HUDEP-2 (cell line): ENCODE data around the gene TANK.
"Not testable (repeated sequence)": the region's sequence is repeated elsewhere in the genome, so short reads cannot be mapped to it uniquely, and the experiment has no call there.

Experiments used
- DNase-seq, 76 experiments: peaks; one replicate each; lab custom pipeline; 2025; ENCODE audit not compliant: unreplicated experiment in 76 of 76; lab: John Stamatoyannopoulos, UW

Gene TANK

GRCh38 chr2:161165811-161166210, 5.6 kb downstream of the TANK start:
- DNase-seq, result no peak

- DNase-seq, result no peak
Observed at GRCh38 chr2:161166538-161167409, 6.5 kb downstream of the TANK start.

DNA sequence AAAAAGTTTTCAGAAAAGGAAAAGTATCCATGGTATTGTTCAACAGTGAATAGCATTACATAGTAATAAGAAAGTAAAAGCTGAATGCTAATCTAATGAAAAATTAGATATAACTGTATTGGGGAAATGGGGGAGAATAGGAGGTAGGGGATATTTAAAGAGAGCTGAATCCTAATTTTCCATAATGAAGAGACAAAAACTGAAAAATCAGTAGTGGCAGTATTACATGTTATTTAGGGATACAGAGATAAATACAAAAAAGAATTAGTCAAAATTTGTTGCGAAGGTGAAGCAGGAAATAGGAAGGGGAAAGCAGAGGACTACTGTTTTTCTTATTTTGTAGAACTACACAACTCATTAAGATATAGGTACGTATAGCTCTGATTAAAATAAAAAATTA, 9.1 kb downstream of the TANK start:
- DNase-seq, result no peak

GRCh38 chr2:161170377-161170776, 10.1 kb downstream of the TANK start:
- no peak for DNase-seq

GRCh38 chr2:161170958-161171932, 11.0 kb downstream of the TANK start:
- DNase-seq, result no peak

DNA sequence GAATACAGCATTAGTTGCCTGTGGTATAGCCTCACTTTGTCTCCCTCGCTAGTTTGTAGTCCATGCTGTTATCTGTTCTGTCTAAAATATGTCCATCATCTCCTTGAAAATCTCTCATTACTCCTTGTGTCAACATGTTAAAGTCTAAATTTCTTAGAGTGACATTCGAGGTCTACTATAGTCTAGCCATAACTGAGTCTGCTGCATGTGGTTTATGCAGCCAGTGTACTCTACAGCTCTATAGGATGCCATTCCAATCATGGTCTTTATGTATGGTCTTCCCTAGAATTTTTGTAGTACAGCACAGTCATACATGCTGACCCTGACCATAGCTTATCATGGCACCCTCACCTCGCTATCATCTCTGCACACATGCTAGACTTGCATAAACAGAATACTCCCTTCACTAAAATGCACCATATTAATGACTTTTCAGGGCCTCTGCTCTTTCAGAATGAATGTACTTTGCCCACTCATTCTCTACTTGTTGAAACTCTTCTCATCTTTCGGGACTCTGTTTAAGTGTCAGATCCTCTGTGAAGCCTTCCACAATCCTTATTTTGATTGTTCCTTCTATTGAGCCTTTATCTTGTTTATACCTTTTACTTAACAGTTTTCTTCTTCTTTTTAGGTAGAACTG, 12.8 kb downstream of the TANK start:
- peak in 53 of 76 experiments; percentile 0 to 65 (median 17) for DNase-seq

GRCh38 chr2:161173541-161174194, 13.4 kb downstream of the TANK start:
- DNase-seq, result no peak

- no peak for DNase-seq
Observed at GRCh38 chr2:161177969-161178368, 17.7 kb downstream of the TANK start.

DNA sequence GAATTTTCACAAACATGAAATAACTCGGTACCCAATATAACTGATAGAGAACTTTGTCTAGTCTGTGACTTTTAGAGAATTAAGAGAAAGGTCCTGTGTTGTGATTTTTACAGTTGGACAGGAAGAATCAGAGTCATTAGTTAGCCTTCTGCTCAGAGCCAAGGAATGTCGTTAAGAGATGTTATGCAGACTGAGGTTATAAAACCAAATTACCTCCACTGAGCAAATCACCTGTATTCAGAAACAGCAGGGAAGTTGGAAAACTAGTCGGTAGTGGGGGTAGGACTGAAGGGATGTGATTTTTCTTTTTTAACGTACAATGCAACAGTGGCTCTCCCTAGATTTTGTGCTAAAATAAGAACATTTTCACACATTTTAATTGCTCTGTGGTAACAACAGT, 18.5 kb downstream of the TANK start:
- DNase-seq, result no peak

DNA sequence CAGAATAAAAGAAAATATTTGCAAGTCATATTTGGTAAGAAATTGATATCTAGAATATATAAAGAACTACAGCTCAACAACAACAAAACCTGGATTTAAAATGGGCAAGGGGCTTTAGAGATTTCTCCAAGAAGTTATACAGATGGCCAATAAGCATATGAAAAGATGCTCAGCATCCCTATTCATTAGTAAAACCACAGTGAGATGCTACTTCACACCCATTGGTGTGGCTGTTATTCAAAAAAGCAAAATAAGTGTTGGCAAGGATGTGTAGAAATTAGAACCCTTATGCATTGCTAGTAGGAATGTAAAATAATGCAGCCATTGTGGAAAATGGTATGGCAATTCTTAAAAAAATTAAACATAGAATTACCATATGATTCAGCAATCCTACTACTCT, 29.8 kb downstream of the TANK start:
- no peak for DNase-seq

DNA sequence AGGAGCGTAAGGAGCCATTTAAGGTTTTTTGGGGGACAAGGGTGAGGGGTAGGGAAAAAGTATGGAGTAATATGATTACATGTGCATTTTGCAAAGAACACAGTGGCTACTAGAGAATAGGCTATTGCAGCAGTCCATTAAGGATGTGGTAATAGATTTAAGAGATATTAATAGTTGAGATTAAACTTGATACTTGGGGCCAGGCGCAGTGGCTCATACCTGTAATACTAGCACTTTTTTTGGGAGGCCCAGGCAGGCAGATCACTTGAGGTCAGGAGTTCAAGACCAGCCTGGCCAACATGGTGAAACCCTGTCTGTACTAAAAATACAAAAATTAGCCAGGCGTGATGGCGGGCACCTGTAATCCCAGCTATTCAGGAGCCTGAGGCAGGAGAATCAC, 35.4 kb downstream of the TANK start:
- DNase-seq, result not testable (repeated sequence)

- DNase-seq, result no peak
Observed at GRCh38 chr2:161199912-161200701, 39.9 kb downstream of the TANK start.

DNA sequence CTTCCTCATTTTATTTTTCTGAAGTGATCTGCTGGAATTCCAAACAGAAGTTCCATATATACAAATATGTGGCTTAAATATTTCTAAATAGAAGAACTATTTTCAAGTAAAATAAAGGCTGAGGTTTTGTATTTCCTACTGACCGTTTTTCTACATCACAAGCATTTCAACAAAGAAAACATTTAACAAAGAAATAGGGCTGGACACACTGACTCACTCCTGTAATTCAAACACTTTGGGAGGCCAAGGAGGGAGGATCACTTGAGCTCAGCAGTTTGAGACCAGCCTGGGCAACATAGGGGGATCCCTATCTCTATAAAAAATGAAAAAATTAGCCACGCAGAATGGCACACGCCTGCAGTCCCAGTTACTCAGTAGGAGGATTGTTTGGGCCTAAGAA, 44.6 kb downstream of the TANK start:
- DNase-seq, result no peak

DNA sequence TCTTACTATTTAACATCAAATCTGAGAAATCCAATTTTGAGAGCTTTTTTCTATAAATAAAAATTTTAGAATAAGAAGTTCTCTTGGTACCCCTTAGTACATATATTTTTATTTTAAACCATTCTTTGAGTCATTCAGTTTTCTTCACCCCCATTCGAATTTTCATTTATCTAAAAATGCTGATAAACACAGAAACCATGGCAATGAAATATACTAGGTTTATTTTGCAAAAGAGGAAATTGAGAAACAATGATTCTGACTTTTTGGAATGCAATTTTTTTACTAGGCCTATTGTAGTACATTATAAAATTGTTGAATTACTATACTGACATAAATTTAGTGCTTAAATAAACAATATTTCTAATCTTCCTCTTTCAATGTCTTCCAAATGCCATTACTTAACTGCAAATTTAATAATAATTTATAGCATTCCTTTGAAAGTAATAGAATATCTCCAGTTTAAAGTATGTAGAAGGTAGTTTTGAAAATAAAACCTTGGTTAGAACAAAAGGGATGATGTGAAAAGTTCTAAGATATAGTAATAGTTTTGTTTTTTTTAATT, 46.3 kb downstream of the TANK start:
- DNase-seq, result no peak

DNA sequence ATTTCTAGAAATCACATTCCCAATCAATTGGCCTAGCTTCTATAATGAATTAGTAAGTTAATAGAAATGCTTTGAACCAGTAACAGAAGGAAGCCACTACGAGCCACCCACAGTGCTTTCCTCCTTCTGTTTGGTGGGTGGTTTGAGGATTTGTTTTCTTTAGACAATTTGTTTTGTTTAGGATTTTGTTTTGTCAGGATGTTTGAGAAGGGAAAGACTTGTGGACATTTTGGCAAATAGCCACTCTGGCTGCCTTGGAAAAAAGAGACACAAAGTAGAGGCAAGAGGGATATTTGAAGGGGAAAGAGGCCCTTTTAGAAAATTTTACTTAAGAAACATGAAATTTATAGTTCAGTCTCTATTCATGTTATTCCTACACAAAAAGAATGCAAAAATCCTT, 47.7 kb downstream of the TANK start:
- DNase-seq, result no peak

- peak in 35 of 76 experiments; percentile 1 to 54 (median 16) for DNase-seq
Observed at GRCh38 chr2:161208527-161209139, 48.4 kb downstream of the TANK start.

DNA sequence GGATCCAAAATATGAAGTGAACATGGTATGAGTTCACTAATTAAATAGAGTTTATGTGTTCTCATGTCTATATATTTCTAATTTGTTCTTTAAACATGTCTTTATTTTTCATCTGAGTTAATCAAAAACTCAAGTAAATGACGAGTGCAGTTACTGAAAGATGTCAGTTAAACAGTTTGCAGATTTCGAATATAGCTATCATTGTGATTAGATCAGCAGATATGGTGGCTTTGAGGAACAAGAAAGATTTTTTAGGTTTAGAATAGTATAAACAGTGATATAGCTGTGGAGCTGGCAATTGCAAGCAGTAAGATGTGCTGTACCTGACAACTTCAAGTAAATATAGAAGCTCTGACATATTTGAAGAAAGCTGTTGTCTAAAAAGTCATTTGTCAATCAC, 49.7 kb downstream of the TANK start:
- no peak for DNase-seq

DNA sequence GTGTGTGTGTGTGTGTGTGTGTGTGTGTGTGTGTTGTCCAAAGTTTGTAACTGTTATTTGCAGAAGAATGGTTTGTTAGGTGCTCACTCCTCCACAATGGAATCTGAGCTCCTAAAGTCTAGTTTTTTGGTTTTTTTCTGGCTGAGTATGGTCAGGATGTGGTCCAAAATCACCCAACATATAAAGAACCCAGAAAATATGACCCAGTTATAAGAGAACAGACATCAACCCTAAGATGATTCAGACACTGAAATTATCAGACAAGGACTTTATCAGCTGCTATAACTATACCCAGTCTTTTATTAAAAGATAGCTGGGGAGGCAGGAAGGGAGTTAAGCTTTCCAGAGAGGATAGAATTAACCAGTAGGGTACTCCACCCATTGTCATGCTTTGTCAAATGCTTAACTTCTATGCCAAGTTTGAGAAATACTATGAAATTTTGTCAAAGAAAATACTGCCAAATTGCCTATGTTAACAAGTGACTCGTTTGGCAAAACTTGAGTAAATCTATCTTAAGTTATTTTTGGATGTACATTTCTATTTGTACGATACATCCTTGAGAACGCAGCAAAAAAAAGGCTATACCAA, 57.5 kb downstream of the TANK start:
- DNase-seq, result no peak

GRCh38 chr2:161219211-161219610, 59.0 kb downstream of the TANK start:
- DNase-seq, result no peak
